Ramos (cell line): Measurements from ENCODE around the gene CMTM7.

Source experiments
- in situ Hi-C: fragments of 300-500 bp; cut with MboI; formaldehyde crosslinking; loops from one replicate; pipeline ENCODE4 v1.14.3; 2022; ENCODE audit warnings: low sequenced_read_pairs; ENCODE audit not compliant: unreplicated experiment

Gene CMTM7

DNA sequence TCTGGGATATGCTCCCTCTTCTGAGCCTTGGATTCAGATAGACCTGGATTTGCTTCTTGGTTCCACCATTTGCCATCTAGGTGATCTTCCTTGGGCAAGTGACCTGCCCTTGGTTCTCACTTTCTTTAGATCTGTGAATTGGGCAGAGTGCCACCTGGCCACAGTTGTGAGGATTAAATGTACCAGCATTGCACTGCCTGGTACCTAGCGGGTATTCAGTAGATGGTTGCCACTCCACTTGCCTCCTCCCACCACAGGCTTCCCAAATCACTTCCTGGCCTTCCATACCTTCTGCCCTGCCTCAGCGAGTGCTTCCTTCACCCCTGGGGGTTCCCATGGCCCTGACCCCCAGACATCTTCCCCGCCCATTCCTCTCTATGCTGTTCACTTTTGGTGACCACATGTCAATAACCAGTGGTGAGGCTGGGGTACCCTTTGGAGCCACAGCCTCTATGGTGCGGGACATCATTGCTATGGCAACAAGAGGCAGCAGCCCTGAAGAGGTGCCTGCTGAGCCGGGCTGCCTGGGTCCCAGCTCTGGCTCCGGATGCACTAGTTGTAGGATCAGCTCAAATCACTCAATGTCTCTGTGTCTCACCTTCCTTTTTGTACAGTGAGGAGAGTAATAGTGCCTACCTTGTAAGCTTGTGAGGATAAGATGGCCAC is 40.5 kb downstream of the CMTM7 start:
- in situ Hi-C loops = loop anchor here (25.0 kb wide), 1 partner anchor 1820 kb away; the partner anchor contains the start of gene TGFBR2

DNA sequence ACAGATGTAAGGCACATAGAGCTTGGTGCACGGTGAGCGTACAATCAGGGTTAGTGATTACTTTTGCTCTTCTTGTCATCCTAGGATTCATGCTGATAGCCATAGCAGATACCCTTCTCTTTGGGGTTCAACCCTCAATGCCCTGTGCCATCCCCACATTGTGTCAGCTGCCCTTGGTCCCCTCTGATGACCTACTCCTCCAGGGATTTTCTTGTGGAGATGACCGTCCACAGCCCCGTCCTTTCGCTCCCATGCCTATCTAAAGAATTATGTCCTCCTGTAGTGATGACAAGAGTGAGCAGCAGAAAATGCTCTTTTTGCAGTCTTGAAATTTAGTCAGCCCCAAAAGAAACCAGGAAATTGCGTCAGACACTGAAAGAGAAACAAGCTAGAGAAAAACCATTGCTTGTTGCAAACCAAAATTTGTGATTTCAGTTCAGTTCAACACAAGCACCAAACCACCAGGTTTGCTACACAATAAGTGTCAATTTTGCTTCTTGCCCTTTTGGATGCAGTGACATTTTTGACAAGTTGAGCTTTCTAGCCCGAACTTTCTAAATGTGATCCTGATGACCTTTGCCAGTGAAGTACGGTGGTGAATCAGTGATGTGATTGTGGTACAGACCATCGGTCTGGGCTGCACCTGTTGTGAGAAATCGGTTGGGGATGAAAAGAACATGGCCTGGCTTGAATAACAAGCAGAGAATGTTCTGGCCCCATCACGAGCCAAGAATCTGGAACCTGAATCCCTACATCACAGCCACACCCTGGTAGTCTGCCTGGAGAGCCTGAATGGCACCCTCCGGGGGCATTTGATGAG is 41.3 kb downstream of the CMTM7 start:
- in situ Hi-C loops = loop anchor here (25.0 kb wide), 1 partner anchor 1821 kb away; the partner anchor contains the start of gene TGFBR2

DNA sequence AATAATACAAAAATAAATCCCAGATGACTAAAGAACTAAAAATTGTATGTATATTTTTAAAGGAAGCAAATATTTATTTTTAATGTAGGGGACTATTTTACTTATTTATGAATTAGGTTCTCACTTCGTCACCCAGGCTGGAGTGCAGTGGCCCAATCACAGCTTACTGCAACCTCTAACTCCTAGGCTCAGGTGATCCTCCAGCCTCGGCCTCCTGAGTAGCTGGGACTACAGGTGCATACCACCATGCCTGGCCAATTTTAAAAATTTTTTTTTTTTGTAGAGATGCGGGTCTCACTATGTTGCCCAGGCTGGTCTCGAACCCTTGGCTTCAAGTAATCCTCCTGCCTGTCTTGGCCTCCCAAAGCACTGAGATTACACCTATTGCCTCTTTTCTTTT is 42.6 kb downstream of the CMTM7 start:
- in situ Hi-C loops = loop anchor here (25.0 kb wide), 1 partner anchor 1822 kb away; the partner anchor contains the start of gene TGFBR2

DNA sequence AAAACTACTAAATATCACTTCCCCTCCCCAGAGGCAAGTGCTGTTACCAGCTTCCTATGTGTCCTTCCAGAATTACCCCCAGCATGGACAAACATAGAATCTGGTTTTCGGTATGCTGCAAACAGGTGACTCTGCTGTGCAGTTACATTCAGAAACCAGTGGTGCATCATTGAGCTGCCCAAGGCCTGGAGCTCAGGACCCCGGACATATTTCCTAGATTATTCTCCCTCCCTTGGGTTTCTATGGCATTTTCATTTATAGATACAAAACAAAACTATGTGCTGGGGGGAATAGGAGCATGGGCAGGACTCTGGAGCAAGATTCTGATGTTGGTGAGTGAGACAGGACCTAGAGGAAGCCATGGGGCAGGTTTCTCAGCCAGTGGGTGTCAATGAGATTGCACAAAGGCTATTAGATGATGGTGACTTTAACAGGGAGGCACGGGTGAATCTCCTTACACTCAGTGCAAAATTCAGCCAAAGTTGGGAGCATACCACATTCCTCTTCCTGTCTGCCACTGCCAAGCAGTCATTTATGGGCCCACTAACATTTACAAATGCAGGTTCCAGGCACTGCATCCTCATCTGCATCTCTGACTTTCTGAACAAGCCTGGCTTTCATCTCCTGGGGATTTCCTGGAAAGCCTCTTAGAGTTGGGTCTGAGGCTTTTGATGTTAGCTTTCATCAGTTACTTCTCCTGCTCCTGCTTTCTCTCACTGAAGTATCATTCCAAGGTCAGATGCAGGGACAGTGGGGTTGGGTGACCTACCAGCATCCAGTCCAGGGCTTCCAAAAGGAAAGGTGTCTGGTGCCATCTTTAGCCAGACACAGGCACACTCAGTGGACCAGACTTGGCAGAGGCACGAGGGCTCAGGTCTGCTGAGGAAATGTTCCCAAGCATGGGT is 44.5 kb downstream of the CMTM7 start:
- in situ Hi-C loops = loop anchor here (25.0 kb wide), 1 partner anchor 1824 kb away; the partner anchor contains the start of gene TGFBR2

DNA sequence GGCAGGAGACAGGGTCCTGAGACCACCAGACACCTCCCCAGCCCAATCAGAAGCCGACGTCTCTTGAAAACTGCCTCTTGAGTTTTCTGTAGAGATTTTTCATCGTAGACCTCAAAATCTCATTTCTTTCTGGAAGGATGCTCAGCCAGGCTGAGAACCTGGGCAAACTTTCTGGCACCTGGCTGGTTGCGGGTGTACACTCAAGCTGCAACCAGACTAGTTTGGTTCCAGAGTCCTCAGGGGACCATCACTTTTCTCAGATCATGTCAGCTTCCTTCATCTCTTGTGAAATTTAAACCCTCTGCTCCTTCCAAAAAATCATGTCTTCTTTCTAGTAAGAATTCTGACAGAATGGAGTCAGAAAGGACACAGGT is 45.1 kb downstream of the CMTM7 start:
- in situ Hi-C loops = loop anchor here (25.0 kb wide), 1 partner anchor 1825 kb away; the partner anchor contains the start of gene TGFBR2

DNA sequence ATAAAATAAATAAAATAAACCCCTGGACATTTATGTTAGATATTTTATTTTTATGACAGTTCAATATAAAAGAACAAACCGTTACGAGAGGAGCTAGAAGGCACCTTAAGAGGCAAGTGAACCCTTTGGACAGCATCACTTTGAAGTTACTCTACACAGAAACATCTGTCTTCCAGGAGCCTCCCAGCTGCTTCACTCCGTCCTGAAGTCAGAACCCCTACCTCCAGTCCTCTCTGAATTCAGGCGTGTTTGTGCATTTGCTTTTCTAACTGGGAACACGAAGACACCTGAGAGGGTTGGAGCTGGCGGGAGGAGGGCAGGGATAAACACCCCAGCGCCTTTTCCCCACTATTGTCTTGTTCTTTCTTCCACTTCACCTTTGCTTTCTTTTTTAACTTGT is 46.2 kb downstream of the CMTM7 start:
- in situ Hi-C loops = loop anchor here (25.0 kb wide), 1 partner anchor 1826 kb away; the partner anchor contains the start of gene TGFBR2

DNA sequence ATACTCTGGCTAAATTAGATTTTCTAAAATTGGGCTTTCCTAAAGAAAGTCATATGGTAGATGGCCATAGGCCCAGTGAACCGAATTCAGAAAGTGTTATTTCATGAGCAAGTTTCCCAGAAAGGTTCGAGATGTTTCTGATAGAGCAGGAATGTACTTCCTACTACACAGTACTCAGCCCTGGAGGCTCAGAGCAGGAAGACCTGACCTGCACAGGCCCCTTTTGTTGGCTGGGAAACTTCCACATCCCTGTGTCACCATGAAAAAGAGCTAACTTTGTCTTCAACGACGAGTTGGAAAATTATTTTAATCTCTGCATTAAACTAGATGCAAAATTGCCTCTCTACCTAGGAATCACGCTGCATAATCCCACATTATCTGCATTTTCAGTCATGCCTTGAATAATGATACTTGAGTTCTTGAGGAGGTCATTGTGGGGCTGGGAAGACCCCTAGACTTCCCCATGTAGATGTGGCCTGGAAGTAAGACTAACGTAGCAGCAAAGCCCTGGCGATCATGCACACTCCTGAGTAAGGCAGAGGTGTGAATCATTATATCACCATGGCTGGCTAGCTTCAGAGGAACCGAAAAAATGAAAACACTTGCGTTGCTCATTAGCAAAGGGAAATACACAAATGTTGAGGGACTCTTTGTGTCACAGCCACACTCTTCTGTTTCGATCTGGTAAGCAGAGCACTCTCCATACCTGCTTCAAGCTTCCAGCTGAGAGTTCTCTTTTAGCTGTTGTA is 47.1 kb downstream of the CMTM7 start:
- in situ Hi-C loops = loop anchor here (25.0 kb wide), 1 partner anchor 1826 kb away; the partner anchor contains the start of gene TGFBR2

DNA sequence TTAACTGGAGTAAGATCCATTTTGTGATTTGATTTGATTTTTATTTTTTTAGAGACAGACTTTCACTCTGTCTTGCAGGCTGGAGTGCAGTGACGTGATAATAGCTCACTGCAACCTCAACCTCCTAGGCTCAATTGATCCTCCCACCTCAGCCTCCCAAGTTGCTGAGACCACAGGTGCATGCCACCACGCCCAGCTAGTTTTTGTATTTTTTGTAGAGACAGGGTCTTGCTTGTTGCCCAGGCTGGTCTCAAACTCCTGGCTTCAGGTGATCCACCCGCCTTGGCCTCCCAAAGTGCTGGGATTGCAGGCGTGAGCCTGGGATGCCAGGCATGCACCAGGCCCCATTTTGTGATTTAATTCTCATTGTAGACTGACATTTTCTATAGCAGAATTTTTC is 47.8 kb downstream of the CMTM7 start:
- in situ Hi-C loops = loop anchor here (25.0 kb wide), 1 partner anchor 1827 kb away; the partner anchor contains the start of gene TGFBR2

DNA sequence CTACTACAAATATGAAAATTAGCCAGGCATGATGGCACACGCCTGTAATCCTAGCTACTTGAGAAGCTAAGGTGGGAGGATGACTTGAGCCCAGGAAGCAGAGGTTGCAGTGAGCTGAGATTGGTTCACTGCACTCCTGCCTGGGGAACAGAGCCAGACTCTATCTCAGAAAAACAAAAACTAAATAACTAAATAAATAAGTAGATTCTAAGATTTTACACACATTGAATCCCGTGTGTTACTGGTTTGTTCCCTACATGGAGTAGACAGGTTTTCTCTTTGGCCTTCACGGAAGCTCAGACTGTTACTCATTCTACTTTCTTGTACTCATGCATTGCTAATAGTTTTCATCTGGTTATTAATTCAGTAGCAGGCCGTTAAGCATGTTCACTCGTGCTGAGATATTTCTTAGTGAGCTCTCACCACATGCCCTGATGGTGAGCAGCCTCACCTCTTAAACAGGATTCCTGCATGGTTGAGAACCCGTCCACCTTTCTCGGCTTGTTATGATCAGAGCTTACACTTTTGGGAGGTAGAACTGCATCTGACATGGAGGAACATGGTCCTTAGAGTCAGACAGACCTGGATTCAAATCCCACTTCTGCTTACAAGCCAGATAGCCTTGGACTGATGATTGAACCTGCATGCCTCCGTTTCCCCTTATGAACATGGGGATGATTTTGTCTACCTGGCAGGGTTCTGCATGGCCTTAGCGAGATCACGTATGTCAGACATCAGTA is 49.1 kb downstream of the CMTM7 start:
- in situ Hi-C loops = loop anchor here (25.0 kb wide), 1 partner anchor 1828 kb away; the partner anchor contains the start of gene TGFBR2

DNA sequence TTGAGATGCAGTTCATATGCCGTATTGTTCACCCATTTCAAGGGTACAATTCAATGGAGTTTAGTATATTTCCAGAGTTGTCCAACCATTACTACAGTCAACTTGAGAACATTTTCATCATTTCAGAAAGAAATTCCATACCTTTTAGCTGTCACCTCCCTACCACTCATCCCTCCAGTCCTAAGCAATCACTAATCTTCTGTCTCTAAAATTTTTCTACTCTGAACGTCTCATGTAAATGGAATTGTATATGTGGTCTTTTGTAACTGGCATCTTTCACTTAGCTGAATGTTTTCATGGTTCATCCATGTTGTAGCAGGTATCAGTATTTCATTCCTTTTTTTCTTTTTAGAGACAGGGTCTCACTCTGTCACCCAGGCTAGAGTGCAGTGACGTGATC is 51.1 kb downstream of the CMTM7 start:
- in situ Hi-C loops = loop anchor here (25.0 kb wide), 1 partner anchor 1830 kb away; the partner anchor contains the start of gene TGFBR2

DNA sequence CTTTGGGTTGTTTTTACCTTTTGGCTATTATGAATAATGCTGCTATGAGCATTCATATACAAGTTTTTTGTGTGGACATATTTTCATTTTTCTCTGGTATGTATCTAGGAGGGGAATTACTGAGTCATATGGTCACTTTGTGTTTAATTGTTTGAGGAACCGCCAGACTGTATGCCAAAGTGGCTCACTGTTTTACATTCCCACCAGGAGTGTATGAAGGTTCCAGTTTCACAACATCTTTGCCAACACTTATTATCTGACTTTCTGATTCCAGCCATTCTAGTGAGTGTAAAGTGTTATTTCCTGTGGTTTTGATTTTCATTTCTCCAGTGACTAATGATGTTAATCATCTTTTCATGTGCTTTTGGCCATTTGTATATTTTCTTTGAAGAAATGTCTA is 51.8 kb downstream of the CMTM7 start:
- in situ Hi-C loops = loop anchor here (25.0 kb wide), 1 partner anchor 1831 kb away; the partner anchor contains the start of gene TGFBR2

DNA sequence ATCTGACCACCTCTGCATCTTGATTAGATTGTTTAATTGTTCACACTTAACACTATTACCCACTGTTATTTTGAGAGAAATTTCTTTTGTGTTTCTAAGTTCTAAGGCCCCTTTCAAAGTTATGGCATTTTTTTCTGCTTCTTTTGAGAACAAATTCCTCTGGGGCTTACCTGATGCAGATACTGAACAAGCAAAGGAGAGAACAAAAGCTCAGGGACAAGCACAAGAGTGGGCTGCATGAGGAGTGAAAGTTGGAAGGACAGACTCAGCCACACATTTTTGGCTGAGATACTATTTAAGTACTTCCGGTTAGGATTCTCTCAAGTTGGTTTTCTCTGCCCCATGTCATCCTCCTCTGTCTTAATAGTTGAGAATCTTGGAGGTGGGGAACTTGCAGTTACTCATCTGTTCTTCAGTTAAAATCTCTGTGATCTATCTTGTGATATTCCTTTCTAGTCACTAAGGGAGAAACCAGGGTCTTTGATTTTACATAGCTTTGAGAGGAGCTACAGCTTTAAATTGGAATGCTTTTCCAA is 56.3 kb downstream of the CMTM7 start:
- in situ Hi-C loops = loop anchor here (25.0 kb wide), 1 partner anchor 1836 kb away; the partner anchor contains the start of gene TGFBR2

DNA sequence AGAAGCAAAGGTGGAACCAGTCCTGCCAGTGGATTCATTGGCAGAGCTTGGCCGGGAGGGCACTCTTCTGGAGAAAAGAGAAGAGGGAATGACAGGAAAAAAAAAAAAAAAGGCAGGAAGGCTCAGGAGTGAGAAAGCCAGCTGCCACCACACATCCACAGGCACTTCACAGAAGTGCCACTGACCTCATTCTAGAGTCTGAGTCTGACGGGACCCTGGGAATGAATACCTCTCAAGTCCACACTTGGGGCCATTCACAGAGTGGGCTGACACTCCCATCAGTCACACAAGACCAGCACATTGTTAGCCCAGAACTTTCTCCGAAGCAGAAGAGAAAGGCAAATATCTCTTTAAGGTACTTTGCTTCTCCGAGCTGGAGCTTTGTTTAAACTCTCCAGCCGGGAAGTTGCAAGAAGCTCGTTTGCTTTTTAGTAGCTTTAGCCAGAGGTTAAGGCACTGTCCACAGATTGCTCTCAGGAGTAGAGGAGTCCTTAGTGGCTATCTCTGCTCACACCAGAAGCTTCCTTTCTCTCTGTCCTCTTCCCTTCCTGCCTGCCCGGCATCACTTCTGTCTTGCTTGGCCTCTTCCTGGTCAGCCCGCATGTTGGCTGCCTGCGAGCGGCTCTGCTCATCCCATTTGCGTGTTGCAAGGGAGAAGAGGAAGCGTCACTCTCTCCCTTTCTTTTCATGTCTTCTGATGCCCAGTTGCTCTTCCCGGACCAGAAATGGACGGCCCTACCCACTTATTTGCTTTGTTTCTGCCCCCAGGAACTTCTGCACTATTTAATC is 57.2 kb downstream of the CMTM7 start:
- in situ Hi-C loops = loop anchor here (25.0 kb wide), 1 partner anchor 1837 kb away; the partner anchor contains the start of gene TGFBR2

DNA sequence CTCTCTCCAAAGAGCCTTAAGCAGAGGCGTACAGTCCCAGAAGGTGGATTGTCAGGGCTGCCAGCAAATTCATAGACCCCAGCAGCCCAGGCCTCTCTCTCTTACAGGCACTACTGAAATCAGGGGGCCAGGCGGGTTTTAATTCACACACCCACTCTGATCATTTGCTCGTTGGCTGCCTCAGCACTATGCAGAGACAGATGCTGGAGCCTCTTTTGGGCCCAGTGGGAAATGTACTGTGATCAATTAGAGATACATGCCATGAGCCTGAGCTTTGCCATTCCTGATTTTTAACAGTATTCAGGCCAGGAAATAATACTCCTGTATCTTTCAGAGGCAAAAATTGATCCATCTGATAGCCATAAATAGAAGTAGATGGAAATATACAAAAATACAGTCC is 58.0 kb downstream of the CMTM7 start:
- in situ Hi-C loops = loop anchor here (25.0 kb wide), 1 partner anchor 1837 kb away; the partner anchor contains the start of gene TGFBR2

DNA sequence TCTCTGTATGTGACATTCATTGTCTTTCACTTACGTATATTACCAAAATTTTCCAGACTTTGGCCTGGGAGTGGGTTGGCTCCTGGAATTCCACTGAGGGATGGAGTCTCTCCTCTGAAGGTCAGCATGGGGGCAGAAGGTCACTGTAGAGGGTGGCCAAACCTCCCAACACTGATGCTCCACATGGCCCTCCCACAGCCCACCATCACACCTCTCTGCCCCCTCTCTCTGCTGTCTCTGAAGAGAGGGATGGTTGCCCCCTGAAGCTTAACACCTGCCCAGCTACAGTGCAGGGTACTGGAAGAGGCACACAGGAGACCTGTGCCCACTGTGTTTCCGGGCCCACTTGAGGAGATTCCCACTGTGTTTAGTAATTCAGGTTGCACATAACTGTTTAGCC is 58.8 kb downstream of the CMTM7 start:
- in situ Hi-C loops = no loop called here

DNA sequence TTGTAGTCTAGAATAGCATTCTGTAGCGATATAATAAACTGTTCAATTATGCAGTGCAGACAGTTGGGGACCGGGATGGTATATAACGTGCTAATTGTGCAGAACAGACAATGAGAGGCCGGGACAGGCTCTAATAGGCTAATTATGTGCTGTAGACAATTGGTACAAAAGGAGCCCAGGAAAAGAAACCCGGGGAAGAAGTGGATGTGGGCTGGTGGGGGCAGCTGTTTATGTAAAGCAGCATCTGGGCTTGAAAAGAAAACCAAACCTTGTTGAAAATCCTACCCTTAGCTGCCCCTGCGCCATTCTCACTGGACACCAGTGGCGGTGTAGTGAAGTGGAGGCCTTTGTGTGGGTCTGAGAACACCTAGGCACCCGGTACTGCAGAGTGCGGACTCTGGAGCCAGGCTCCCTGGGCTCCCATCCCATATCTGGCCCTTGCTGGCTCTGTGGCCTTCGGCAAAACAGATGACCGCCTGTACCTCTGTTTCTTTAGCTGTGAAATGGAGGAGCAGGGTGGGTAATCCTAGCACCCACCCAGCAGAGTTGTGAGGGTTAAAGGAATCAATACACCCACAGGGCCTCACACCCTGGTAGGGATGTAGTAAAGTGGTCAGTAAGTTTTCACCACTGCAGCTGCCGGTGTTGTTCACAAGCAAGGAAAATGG is 59.5 kb downstream of the CMTM7 start:
- in situ Hi-C loops = no loop called here

DNA sequence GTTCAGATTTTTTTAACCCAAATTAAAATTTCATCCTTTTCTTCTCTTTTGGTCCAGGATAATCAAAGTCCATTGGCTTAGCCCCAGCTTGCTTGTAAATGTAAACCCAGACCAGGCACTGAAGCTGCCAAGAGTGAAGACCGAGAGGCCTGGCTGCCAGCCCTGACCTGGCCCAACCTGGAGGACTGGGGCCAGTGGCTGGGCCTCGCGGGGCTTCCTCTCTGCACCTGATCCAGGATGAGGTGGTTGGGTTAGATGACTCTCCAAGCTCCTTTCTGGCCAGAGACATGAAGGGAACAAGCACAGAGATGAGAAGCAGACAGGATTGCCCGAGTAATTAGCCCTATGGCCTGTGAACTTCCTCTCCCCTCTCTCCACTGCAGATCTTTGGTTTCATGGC is 60.4 kb downstream of the CMTM7 start:
- in situ Hi-C loops = no loop called here
